Keratinocyte (primary cell): ENCODE measurements around the gene MAU2. TPM values are rescaled to one million over a fixed set of nuclear protein-coding genes. Genes with fewer than 3 reads are reported as not detected.

Source experiments
- DNase-seq: peaks from one replicate; pipeline ENCODE4 v3.0.0-alpha.2; 2011; ENCODE audit warnings: low read depth, missing footprints, low spot score
- FAIRE-seq: peaks from 2 replicates; lab custom pipeline; 2011; peaks lifted over from hg19 to GRCh38; lab: Jason Lieb, UNC
- H2AFZ ChIP-seq: 2 replicates; pipeline ENCODE4 v1.6.0; 2012; ENCODE audit warnings: low read length, control low read depth, inconsistent platforms; ENCODE audit not compliant: control insufficient read depth
- H3K27ac ChIP-seq: 2 replicates; pipeline ENCODE4 v1.5.1; 2011; ENCODE audit warnings: low read length; ENCODE audit not compliant: control insufficient read depth, insufficient read depth
- H3K27me3 ChIP-seq: 3 replicates; pipeline ENCODE4 v1.6.0; 2011; ENCODE audit warnings: low read length; ENCODE audit not compliant: control insufficient read depth, insufficient read depth; ENCODE audit errors: extremely low read depth
- H3K36me3 ChIP-seq, 2 experiments: 2 replicates in 1 of 2; 3 replicates in 1 of 2; pipeline ENCODE4 v1.5.1; 2011; ENCODE audit warnings: low read length in 2 of 2, mild to moderate bottlenecking in 1 of 2; ENCODE audit not compliant: control insufficient read depth in 2 of 2, insufficient read depth in 2 of 2; ENCODE audit errors: extremely low read depth in 1 of 2
- H3K4me1 ChIP-seq: 3 replicates; pipeline ENCODE4 v1.5.1; 2011; ENCODE audit warnings: low read length; ENCODE audit not compliant: control insufficient read depth, insufficient read depth; ENCODE audit errors: extremely low read depth
- H3K4me2 ChIP-seq: 3 replicates; pipeline ENCODE4 v1.6.0; 2011; ENCODE audit warnings: low read depth, low read length; ENCODE audit not compliant: control insufficient read depth, insufficient read depth; ENCODE audit errors: extremely low read depth
- H3K4me3 ChIP-seq, 3 experiments: fragments of 200-600 bp in 1 of 3; sonication (generic) in 1 of 3; 2 replicates in 2 of 3; 3 replicates in 1 of 3; pipeline ENCODE4 v1.5.1; 2011 to 2016; ENCODE audit warnings: low read length in 3 of 3, mild to moderate bottlenecking in 3 of 3, control low read depth in 2 of 3, inconsistent platforms in 1 of 3, low read depth in 1 of 3, mixed read lengths in 1 of 3, mixed run types in 1 of 3, moderate library complexity in 1 of 3; ENCODE audit not compliant: control insufficient read depth in 2 of 3, insufficient read depth in 2 of 3; ENCODE audit errors: extremely low read depth in 1 of 3
- H3K79me2 ChIP-seq: 2 replicates; pipeline ENCODE4 v1.6.0; 2012; ENCODE audit warnings: low read length; ENCODE audit not compliant: control insufficient read depth, insufficient read depth
- H3K9ac ChIP-seq: 3 replicates; pipeline ENCODE4 v1.6.0; 2011; ENCODE audit warnings: low read length; ENCODE audit not compliant: control insufficient read depth, insufficient read depth; ENCODE audit errors: extremely low read depth
- H3K9me1 ChIP-seq: 3 replicates; pipeline ENCODE4 v1.6.0; 2011; ENCODE audit warnings: low read length; ENCODE audit not compliant: control insufficient read depth, insufficient read depth; ENCODE audit errors: extremely low read depth
- H3K9me3 ChIP-seq: 2 replicates; pipeline ENCODE4 v1.5.1; 2012; ENCODE audit warnings: low read depth, low read length; ENCODE audit not compliant: control insufficient read depth
- H4K20me1 ChIP-seq: 3 replicates; pipeline ENCODE4 v1.6.0; 2011; ENCODE audit warnings: low read length; ENCODE audit not compliant: control insufficient read depth, insufficient read depth; ENCODE audit errors: extremely low read depth
- CTCF ChIP-seq, 3 experiments: IDR thresholded peaks in 1 of 3; conservative IDR thresholded peaks in 1 of 3; optimal IDR thresholded peaks in 1 of 3; 2 replicates in 2 of 3; 3 replicates in 1 of 3; pipeline versions ENCODE3 to v1.5.1; 2011; ENCODE audit warnings: low read length in 3 of 3, mild to moderate bottlenecking in 3 of 3, moderate library complexity in 2 of 3, control low read depth in 1 of 3, inconsistent platforms in 1 of 3; ENCODE audit not compliant: insufficient read depth in 2 of 3; ENCODE audit errors: extremely low read depth in 1 of 3
- EZH2 ChIP-seq: IDR thresholded peaks from one replicate; pipeline ENCODE4 v1.6.1; 2012; ENCODE audit warnings: inconsistent platforms, mild to moderate bottlenecking, low read length, moderate library complexity
- dilution Hi-C: fragments of 300-500 bp; cut with MboI; formaldehyde crosslinking; loops from one replicate; pipeline ENCODE4 v1.7.0; 2020; ENCODE audit warnings: low sequenced_read_pairs; ENCODE audit not compliant: extremely low pct_ligation_motif_present
- polyA plus RNA-seq, 5 experiments: library from polyadenylated mRNA; depleted of rRNA in 3 of 5; stranded (reverse) in 3 of 5; stranded (forward) in 1 of 5; unstranded in 1 of 5; fragments of >200 nt; gene quantifications; 1 replicate in 1 of 5; 2 replicates in 3 of 5; 3 replicates in 1 of 5; pipeline versions ENCODE4 v1.2.1 to v1.2.3, GENCODE V29; 2011 to 2012; ENCODE audit warnings: missing spikeins in 2 of 5, low read depth in 1 of 5, low replicate concordance in 1 of 5

Gene MAU2
- polyA plus RNA-seq, 1 donor (not counting 4 experiments of a cell fraction or from before 2014, with no cell fraction given), result 10.3 TPM

GRCh38 chr19:19274146-19274545, 46.5 kb upstream of the MAU2 start:
- Histone ChIP-seq H3K9ac (no peak overlapping the region), H3K36me3 (peaks cover 10 to 18% of the 10 kb centered on the region in 2 experiments), H3K4me3 (no peak overlapping the region), H4K20me1 (peaks cover 3% of the 10 kb centered on the region), H3K9me3 (no peaks in the 10 kb centered on the region), H3K4me2 (no peak overlapping the region), H3K27ac (no peak overlapping the region), H3K9me1 (no peaks in the 10 kb centered on the region), H3K79me2 (no peaks in the 10 kb centered on the region), H2AFZ (no peak overlapping the region), H3K27me3 (peaks cover 16% of the 10 kb centered on the region), H3K4me1 (no peaks in the 10 kb centered on the region)
- dilution Hi-C loops, result no loop called here
- FAIRE-seq, result no peak
- TF ChIP-seq CTCF (optimal IDR thresholded peaks at IDR 0.05 in 1 of 3, IDR thresholded peaks at IDR 0.05 in 1 of 3, conservative IDR thresholded peaks at IDR 0.05 in 1 of 3; ENCODE audit: extremely low read depth in 1 of 3, insufficient read depth in 2 of 3, low read length in 3 of 3) (no peak), EZH2 (no peak)
- DNase-seq, result no peak

- Histone ChIP-seq H3K27ac (no peak overlapping the region), H3K36me3 (peaks cover 11 to 23% of the 10 kb centered on the region in 2 experiments), H3K9me1 (no peaks in the 10 kb centered on the region), H2AFZ (no peak overlapping the region), H3K79me2 (no peaks in the 10 kb centered on the region), H3K9me3 (no peaks in the 10 kb centered on the region), H4K20me1 (peaks cover 3% of the 10 kb centered on the region), H3K4me2 (no peak overlapping the region), H3K27me3 (peaks cover 16% of the 10 kb centered on the region), H3K9ac (no peak overlapping the region), H3K4me1 (no peaks in the 10 kb centered on the region), H3K4me3 (no peak overlapping the region)
- dilution Hi-C loops, result no loop called here
- no peak for TF ChIP-seq CTCF (optimal IDR thresholded peaks at IDR 0.05 in 1 of 3, IDR thresholded peaks at IDR 0.05 in 1 of 3, conservative IDR thresholded peaks at IDR 0.05 in 1 of 3; ENCODE audit: extremely low read depth in 1 of 3, insufficient read depth in 2 of 3, low read length in 3 of 3)
- TF ChIP-seq EZH2, result no peak
- FAIRE-seq, result no peak
- no peak for DNase-seq
Measured at GRCh38 chr19:19274716-19275565, 45.7 kb upstream of the MAU2 start.
